WERI-Rb-1 (cell line): ENCODE results near the gene CYBA.

Source experiments
- DNase-seq: peaks from one replicate; pipeline ENCODE4 v3.0.0-alpha.2; 2020
- H3K27ac ChIP-seq: fragments of 250-450 bp; sonication (Bioruptor Pico); 2 replicates; pipeline ENCODE4 v1.5.1; 2020; ENCODE audit warnings: mild to moderate bottlenecking, moderate library complexity
- H3K27me3 ChIP-seq: fragments of 250-450 bp; sonication (Bioruptor Pico); 2 replicates; pipeline ENCODE4 v1.5.1; 2021; ENCODE audit warnings: mild to moderate bottlenecking, low read depth, moderate library complexity; ENCODE audit not compliant: insufficient read depth, severe bottlenecking
- H3K36me3 ChIP-seq: fragments of 250-450 bp; sonication (Bioruptor Pico); 2 replicates; pipeline ENCODE4 v1.5.1; 2020; ENCODE audit warnings: mild to moderate bottlenecking, moderate library complexity
- H3K4me3 ChIP-seq: 2 replicates; pipeline ENCODE4 v1.5.1; 2011; ENCODE audit warnings: low read depth, mild to moderate bottlenecking, control low read depth, low read length
- H3K9me3 ChIP-seq: fragments of 250-450 bp; sonication (Bioruptor Pico); 2 replicates; pipeline ENCODE4 v1.5.1; 2021; ENCODE audit warnings: mild to moderate bottlenecking, moderate library complexity; ENCODE audit not compliant: severe bottlenecking
- TF ChIP-seq, protein P1 (sequence below): IDR thresholded peaks from 2 replicates; pipeline ENCODE4 v1.5.1; 2011; ENCODE audit warnings: low read depth, mild to moderate bottlenecking, control low read depth, inconsistent platforms, low read length

Gene CYBA

GRCh38 chr16:88650749-88651275 lies at the start of gene CYBA:
Gene CYBA (minus strand): TSS chr16:88651053. CDS start chr16:88651013, 40 bp downstream.
- no peak within 1 kb of the TSS for H3K27ac ChIP-seq
- H3K9me3 ChIP-seq = no peaks in the 10 kb centered on the region
- TF ChIP-seq, protein P1, sequence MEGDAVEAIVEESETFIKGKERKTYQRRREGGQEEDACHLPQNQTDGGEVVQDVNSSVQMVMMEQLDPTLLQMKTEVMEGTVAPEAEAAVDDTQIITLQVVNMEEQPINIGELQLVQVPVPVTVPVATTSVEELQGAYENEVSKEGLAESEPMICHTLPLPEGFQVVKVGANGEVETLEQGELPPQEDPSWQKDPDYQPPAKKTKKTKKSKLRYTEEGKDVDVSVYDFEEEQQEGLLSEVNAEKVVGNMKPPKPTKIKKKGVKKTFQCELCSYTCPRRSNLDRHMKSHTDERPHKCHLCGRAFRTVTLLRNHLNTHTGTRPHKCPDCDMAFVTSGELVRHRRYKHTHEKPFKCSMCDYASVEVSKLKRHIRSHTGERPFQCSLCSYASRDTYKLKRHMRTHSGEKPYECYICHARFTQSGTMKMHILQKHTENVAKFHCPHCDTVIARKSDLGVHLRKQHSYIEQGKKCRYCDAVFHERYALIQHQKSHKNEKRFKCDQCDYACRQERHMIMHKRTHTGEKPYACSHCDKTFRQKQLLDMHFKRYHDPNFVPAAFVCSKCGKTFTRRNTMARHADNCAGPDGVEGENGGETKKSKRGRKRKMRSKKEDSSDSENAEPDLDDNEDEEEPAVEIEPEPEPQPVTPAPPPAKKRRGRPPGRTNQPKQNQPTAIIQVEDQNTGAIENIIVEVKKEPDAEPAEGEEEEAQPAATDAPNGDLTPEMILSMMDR = no peak
- no peaks in the 10 kb centered on the region; the same call in 1 of the 2 replicates for H3K36me3 ChIP-seq
- DNase-seq = no peak
- H3K27me3 ChIP-seq = no peaks in the 10 kb centered on the region
- H3K4me3 ChIP-seq = no peak within 1 kb of the TSS

DNA sequence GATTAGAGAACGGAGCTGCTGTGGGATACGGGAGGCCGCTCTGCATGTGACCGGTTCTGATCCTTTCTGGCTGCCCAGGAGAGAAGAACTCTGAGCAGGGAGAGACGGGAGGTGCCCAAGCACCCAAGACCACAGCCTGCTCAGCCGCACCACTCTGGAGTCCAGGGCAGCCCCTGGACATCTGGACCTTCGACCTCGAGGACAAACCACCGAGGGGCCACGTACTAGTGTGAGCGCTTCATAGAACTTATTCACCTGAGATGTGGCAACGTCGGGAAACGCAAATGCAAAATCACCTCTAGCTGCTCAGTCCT lies 49.4 kb upstream of the CYBA start:
- Histone ChIP-seq H3K27me3 (no peaks in the 10 kb centered on the region), H3K36me3 (no peaks in the 10 kb centered on the region; the same call in 1 of the 2 replicates), H3K27ac (no peak overlapping the region), H3K9me3 (no peaks in the 10 kb centered on the region), H3K4me3 (no peak overlapping the region)
- TF ChIP-seq, protein P1 = no peak
- DNase-seq = no peak

DNA sequence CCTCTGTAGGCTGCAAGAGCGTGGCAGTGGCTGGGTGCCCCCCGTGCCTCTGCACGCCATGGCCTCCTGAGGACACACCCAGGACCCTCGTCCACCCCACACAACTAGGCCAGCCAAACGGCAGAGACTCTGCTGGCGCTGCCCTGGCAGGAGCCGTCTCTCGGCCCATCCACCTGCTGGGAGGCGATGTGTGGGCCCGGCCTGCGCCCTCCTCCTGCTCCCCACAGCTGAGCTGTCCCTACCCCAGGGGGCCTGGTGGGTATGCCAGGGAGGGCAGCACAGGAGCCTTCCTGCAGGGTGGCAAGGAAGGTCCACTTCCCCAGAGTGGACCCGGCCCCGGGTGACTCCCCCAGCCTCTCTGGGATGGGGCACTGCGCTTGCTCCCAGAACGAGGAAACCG lies 48.3 kb upstream of the CYBA start:
- Histone ChIP-seq H3K9me3 (no peaks in the 10 kb centered on the region), H3K4me3 (no peak overlapping the region), H3K27ac (no peak overlapping the region), H3K27me3 (no peaks in the 10 kb centered on the region), H3K36me3 (no peaks in the 10 kb centered on the region; the same call in 1 of the 2 replicates)
- no peak for DNase-seq
- TF ChIP-seq, protein P1 = no peak

GRCh38 chr16:88698646-88699045 lies 47.8 kb upstream of the CYBA start:
- H3K36me3 ChIP-seq = no peaks in the 10 kb centered on the region; the same call in 1 of the 2 replicates
- TF ChIP-seq, protein P1 = no peak
- H3K27ac ChIP-seq = no peak overlapping the region
- no peak for DNase-seq
- H3K27me3 ChIP-seq = no peaks in the 10 kb centered on the region
- no peaks in the 10 kb centered on the region for H3K9me3 ChIP-seq
- H3K4me3 ChIP-seq = no peak overlapping the region

DNA sequence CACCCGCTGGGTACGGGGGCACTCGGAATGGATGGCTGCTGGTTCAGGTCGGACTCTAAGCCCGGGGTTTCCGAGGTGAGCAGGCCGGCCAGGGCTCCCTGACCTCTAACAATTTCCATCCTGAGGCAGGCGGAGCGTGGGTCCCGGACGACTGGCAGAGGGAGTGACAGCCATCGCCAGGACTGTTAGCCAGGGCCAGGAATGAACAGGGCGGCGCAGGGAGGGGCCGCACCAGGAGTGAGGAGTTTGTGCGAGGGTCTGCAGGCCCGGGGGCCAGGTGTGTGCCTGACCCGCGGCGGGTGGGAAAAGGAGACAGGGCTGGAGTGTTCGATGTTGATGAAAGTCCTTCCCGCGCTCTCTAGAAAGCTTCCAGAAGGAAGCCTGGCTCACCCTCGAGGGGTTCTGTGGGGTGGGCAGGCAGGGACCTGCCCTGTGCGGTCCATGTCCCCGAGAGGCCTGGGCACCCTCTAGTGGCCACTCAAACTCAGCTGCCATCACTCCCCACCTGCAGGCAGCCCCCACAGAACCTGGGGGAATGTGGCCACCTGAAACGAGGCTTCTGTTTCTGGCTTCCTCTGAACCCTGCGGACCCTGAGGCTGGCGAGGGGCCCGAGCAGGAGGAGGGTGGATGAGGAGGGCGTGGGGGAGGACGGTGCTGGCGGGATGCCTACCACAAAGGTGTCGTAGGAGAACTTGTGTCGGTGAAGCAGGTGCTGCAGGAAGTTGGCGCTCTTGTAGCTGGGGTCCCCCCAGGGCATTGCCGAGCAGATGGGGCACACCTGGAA lies 47.2 kb upstream of the CYBA start:
- Histone ChIP-seq H3K27ac (peak overlapping the region; percentile 18; the same call in 1 of the 2 replicates), H3K9me3 (no peaks in the 10 kb centered on the region), H3K36me3 (no peaks in the 10 kb centered on the region; the same call in 1 of the 2 replicates), H3K27me3 (no peaks in the 10 kb centered on the region), H3K4me3 (no peak overlapping the region)
- TF ChIP-seq, protein P1 = peak; percentile 69
- DNase-seq = peak; percentile 30
